SK-N-SH (cell line): ENCODE measurements around the gene TTC6. TPM values are rescaled to one million over a fixed set of nuclear protein-coding genes. Genes with fewer than 3 reads are reported as not detected.

ENCODE experiments used
- CTCF ChIA-PET: fragments of 300-600, 350-600 bp; formaldehyde crosslinking; extraction: SDS; loops from one replicate; lab custom pipeline; 2021; lab: Yijun Ruan, JAX
- POLR2A ChIA-PET: fragments of 350-600 bp; sonication (Branson Sonifier 250); formaldehyde crosslinking; extraction: SDS; loops from one replicate; lab custom pipeline; 2020; ENCODE audit warnings: antibody characterized with exemption, inconsistent platforms; lab: Yijun Ruan, JAX
- DNase-seq: peaks from one replicate; pipeline ENCODE4 v3.0.0; 2012
- H2AFZ ChIP-seq: fragments of 200-600 bp; sonication (generic); 2 replicates; pipeline ENCODE4 v1.8.1; 2016; ENCODE audit warnings: antibody characterized with exemption, mild to moderate bottlenecking, low read depth
- H3F3A ChIP-seq: fragments of 200-600 bp; sonication (generic); replicated peaks from 2 replicates; pipeline ENCODE3; 2016; ENCODE audit warnings: antibody characterized with exemption, mild to moderate bottlenecking; ENCODE audit not compliant: insufficient read depth
- H3K27ac ChIP-seq, 2 experiments: fragments of 200-500 bp in 1 of 2; fragments of 200-600 bp in 1 of 2; sonication (Bioruptor generic) in 1 of 2; sonication (generic), shearing (Covaris generic) in 1 of 2; 2 replicates each; pipeline versions ENCODE4 v1.5.1 to v1.6.1; 2014 to 2016; ENCODE audit warnings: low read depth in 2 of 2, inconsistent platforms in 1 of 2, low read length in 1 of 2, mild to moderate bottlenecking in 1 of 2, mixed read lengths in 1 of 2
- H3K27me3 ChIP-seq: fragments of 200-600 bp; sonication (generic), shearing (Covaris generic); 2 replicates; pipeline ENCODE4 v1.6.1; 2016; ENCODE audit warnings: mixed run types; ENCODE audit not compliant: insufficient read depth
- H3K36me3 ChIP-seq, 2 experiments: fragments of 200-500 bp in 1 of 2; fragments of 200-600 bp in 1 of 2; sonication (Bioruptor generic) in 1 of 2; sonication (generic) in 1 of 2; replicated peaks in 1 of 2; 2 replicates each; pipeline versions ENCODE3 to v1.5.1; 2014 to 2016; ENCODE audit warnings: low read length in 1 of 2, mild to moderate bottlenecking in 1 of 2; ENCODE audit not compliant: insufficient read depth in 2 of 2, control insufficient read depth in 1 of 2
- H3K4me1 ChIP-seq, 2 experiments: fragments of 200-500 bp in 1 of 2; fragments of 200-600 bp in 1 of 2; sonication (Bioruptor generic) in 1 of 2; sonication (generic), shearing (Covaris generic) in 1 of 2; 2 replicates each; pipeline versions ENCODE4 v1.5.1 to v1.6.1; 2014 to 2016; ENCODE audit warnings: low read depth in 1 of 2, low read length in 1 of 2, mixed run types in 1 of 2; ENCODE audit not compliant: insufficient read depth in 2 of 2, control insufficient read depth in 1 of 2
- H3K4me2 ChIP-seq: fragments of 200-600 bp; sonication (generic), shearing (Covaris generic); 2 replicates; pipeline ENCODE4 v1.6.1; 2017; ENCODE audit warnings: mixed run types
- H3K4me3 ChIP-seq, 2 experiments: fragments of 200-500 bp in 1 of 2; fragments of 200-600 bp in 1 of 2; sonication (Bioruptor generic) in 1 of 2; sonication (generic), shearing (Covaris generic) in 1 of 2; 2 replicates each; pipeline versions ENCODE4 v1.5.1 to v1.8.1; 2014 to 2016; ENCODE audit warnings: low read depth in 2 of 2, inconsistent platforms in 1 of 2, low read length in 1 of 2, mild to moderate bottlenecking in 1 of 2, mixed read lengths in 1 of 2, moderate library complexity in 1 of 2
- H3K79me2 ChIP-seq: fragments of 200-600 bp; sonication (generic); 2 replicates; pipeline ENCODE4 v1.8.1; 2017; ENCODE audit warnings: mild to moderate bottlenecking; ENCODE audit not compliant: insufficient read depth
- H3K9ac ChIP-seq: fragments of 200-600 bp; sonication (generic); 2 replicates; pipeline ENCODE4 v1.6.1; 2017; ENCODE audit warnings: mixed run types
- H3K9me2 ChIP-seq: fragments of 200-600 bp; sonication (generic); 2 replicates; pipeline ENCODE4 v1.6.1; 2017; ENCODE audit warnings: mixed run types
- H3K9me3 ChIP-seq: fragments of 200-600 bp; sonication (generic); 2 replicates; pipeline ENCODE4 v1.6.1; 2017; ENCODE audit warnings: mixed run types, mild to moderate bottlenecking, moderate library complexity
- H4K20me1 ChIP-seq: fragments of 200-600 bp; sonication (generic); 2 replicates; pipeline ENCODE4 v1.6.1; 2017; ENCODE audit warnings: mild to moderate bottlenecking, mixed run types; ENCODE audit not compliant: insufficient read depth
- CHD2 ChIP-seq: fragments of 150-350 bp; IDR thresholded peaks from 2 replicates; pipeline ENCODE4 v1.6.1; 2018; ENCODE audit warnings: low read length; ENCODE audit not compliant: partially characterized antibody
- ELF1 ChIP-seq: IDR thresholded peaks from 2 replicates; pipeline ENCODE4 v1.4.0; 2012
- FOSL2 ChIP-seq: IDR thresholded peaks from 2 replicates; pipeline ENCODE4 v1.4.0; 2012; ENCODE audit warnings: low read depth, mild to moderate bottlenecking, moderate library complexity, borderline replicate concordance
- FOXJ3 ChIP-seq: sonication (generic); formaldehyde crosslinking; IDR thresholded peaks from 2 replicates; pipeline ENCODE4 v1.5.1; 2020; ENCODE audit warnings: mild to moderate bottlenecking, missing genetic modification reagents
- GABPA ChIP-seq: IDR thresholded peaks from 2 replicates; pipeline ENCODE4 v1.4.0; 2012; ENCODE audit warnings: low read depth, mild to moderate bottlenecking
- GATA2 ChIP-seq: sonication (generic); formaldehyde crosslinking; IDR thresholded peaks from 2 replicates; pipeline ENCODE4 v1.5.0; 2020; ENCODE audit warnings: mild to moderate bottlenecking, missing genetic modification reagents
- JUND ChIP-seq: IDR thresholded peaks from 2 replicates; pipeline ENCODE4 v1.4.0; 2012
- MEF2A ChIP-seq: IDR thresholded peaks from 2 replicates; pipeline ENCODE4 v1.4.0; 2012; ENCODE audit warnings: low read depth, borderline replicate concordance
- MXI1 ChIP-seq: IDR thresholded peaks from 2 replicates; pipeline ENCODE4 v1.6.1; 2012; ENCODE audit warnings: mild to moderate bottlenecking, low read depth, low read length, improper control_type of control experiment
- PBX3 ChIP-seq: IDR thresholded peaks from 2 replicates; pipeline ENCODE4; 2012
- RFX5 ChIP-seq: IDR thresholded peaks from 2 replicates; pipeline ENCODE4 v1.6.1; 2012; ENCODE audit warnings: mild to moderate bottlenecking, improper control_type of control experiment, low read length
- SMC3 ChIP-seq: IDR thresholded peaks from 2 replicates; pipeline ENCODE4 v1.6.1; 2012; ENCODE audit warnings: low read depth, low read length, improper control_type of control experiment
- TCF12 ChIP-seq: IDR thresholded peaks from 2 replicates; pipeline ENCODE4 v1.4.0; 2012
- TEAD4 ChIP-seq: IDR thresholded peaks from 2 replicates; pipeline ENCODE4 v1.4.0; 2012; ENCODE audit warnings: mild to moderate bottlenecking, borderline replicate concordance; ENCODE audit not compliant: insufficient read depth
- USF1 ChIP-seq: IDR thresholded peaks from 2 replicates; pipeline ENCODE4 v1.4.0; 2012; ENCODE audit warnings: low read depth, borderline replicate concordance
- YY1 ChIP-seq: IDR thresholded peaks from 2 replicates; pipeline ENCODE4 v1.4.0; 2012; ENCODE audit warnings: low read depth, mild to moderate bottlenecking
- WGBS: methylation state at CpG from one replicate; pipeline ENCODE4 v1.1.6; 2017; ENCODE audit warnings: low lambda C conversion rate; 5-methylcytosine and 5-hydroxymethylcytosine counted together
- polyA plus RNA-seq, 3 experiments: library from polyadenylated mRNA; depleted of rRNA; stranded (reverse); fragments of >200 nt; gene quantifications; 2 replicates each; pipeline ENCODE4 v1.2.3, GENCODE V29; 2012
- TF ChIP-seq, protein P1 (sequence below): IDR thresholded peaks from 2 replicates; pipeline ENCODE4 v1.4.0; 2012; ENCODE audit warnings: low read depth, borderline replicate concordance
- TF ChIP-seq, protein P2 (sequence below): IDR thresholded peaks from 2 replicates; pipeline ENCODE4 v1.4.0; 2012; ENCODE audit warnings: low read depth
- TF ChIP-seq, protein P3 (sequence below): IDR thresholded peaks from 2 replicates; pipeline ENCODE4 v1.6.1; 2012; ENCODE audit warnings: mild to moderate bottlenecking, low read depth, low read length, moderate library complexity

Gene TTC6
- not detected in 2 replicates for polyA plus RNA-seq (2012; rRNA removed)
- polyA plus RNA-seq (2012; cell fraction: cytosol; rRNA removed): not detected in 2 replicates
- polyA plus RNA-seq (2012; cell fraction: nucleus; rRNA removed): not detected in 2 replicates

DNA sequence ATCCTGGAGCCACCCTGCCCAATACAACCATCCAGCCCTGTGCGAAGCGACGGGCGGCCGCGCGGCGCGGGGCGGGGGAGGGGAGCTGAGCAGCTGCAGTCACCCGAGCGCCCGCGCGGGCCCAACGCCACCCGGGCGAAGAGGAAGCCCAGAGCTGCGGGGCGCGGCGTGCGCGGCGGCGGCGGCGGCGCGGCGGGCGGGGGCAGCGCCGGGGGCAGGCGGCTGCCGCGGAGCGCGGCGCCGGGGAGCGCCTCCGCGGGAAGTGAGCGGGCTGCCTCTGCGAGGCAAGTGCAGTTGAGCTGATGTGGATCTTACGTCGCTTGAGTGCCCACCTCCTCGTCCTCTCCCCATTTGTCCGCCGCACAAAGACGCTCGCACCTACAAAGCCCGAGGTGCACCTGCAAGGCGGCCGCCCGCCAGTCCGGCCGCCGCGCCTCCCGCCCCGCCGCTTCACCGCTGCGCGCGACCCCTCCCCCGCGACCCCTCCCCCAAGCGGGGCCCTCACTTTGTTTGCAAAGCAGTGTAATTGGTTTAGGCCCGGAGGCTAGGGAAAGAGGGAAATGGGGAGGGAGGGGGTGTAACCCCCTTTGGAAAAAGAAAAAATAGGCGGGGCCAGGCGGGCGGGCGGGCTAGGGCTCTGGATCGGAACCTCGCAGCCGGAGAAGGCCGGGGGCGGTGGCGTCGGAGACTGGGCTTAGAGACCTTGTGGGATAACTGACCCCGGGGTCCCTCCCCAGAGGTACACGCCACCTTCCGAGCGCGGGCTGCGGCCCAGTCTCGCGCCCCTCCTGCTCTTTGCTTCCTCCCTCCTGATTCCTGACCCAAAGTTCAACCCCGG, at the start of gene TTC6, which contains the start of gene FOXA1:
Gene TTC6, plus strand, starts transcription at position 659 of the 838 bp plus-strand sequence. CDS start 26,436 bp downstream, outside the sequence.
Gene FOXA1, minus strand, starts transcription at position 279 of the 838 bp plus-strand sequence. Its CDS starts 277 bp downstream, at position 2.
- H3K4me2 ChIP-seq: peak within 1 kb of the TSS; percentile 52
- no peaks in the 10 kb centered on the region for H3K79me2 ChIP-seq
- H3K27me3 ChIP-seq: peaks cover 28% of the 10 kb centered on the region
- ChIA-PET CTCF (no interaction called here), POLR2A (no interaction called here)
- H2AFZ ChIP-seq: no peak within 1 kb of the TSS
- peak; percentile 40 for DNase-seq
- no peaks in the 10 kb centered on the region for H3K4me1 ChIP-seq
- H3K9me3 ChIP-seq: no peaks in the 10 kb centered on the region
- H4K20me1 ChIP-seq: no peaks in the 10 kb centered on the region
- no peaks in the 10 kb centered on the region for H3F3A ChIP-seq
- peak within 1 kb of the TSS; percentile 26 to 57; a peak in 2 of 4 replicates for H3K4me3 ChIP-seq
- no peaks in the 10 kb centered on the region for H3K9me2 ChIP-seq
- no peak within 1 kb of the TSS for H3K27ac ChIP-seq
- no peak for TF ChIP-seq GABPA
- no peak for TF ChIP-seq JUND
- no peak for TF ChIP-seq SMC3
- TF ChIP-seq, protein P1, sequence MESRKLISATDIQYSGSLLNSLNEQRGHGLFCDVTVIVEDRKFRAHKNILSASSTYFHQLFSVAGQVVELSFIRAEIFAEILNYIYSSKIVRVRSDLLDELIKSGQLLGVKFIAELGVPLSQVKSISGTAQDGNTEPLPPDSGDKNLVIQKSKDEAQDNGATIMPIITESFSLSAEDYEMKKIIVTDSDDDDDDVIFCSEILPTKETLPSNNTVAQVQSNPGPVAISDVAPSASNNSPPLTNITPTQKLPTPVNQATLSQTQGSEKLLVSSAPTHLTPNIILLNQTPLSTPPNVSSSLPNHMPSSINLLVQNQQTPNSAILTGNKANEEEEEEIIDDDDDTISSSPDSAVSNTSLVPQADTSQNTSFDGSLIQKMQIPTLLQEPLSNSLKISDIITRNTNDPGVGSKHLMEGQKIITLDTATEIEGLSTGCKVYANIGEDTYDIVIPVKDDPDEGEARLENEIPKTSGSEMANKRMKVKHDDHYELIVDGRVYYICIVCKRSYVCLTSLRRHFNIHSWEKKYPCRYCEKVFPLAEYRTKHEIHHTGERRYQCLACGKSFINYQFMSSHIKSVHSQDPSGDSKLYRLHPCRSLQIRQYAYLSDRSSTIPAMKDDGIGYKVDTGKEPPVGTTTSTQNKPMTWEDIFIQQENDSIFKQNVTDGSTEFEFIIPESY: no peak
- TF ChIP-seq, protein P2, sequence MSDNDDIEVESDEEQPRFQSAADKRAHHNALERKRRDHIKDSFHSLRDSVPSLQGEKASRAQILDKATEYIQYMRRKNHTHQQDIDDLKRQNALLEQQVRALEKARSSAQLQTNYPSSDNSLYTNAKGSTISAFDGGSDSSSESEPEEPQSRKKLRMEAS: no peak
- no peak for TF ChIP-seq PBX3
- TF ChIP-seq GATA2 (CRISPR knock-in tag): no peak
- TF ChIP-seq MXI1: no peak
- no peak for TF ChIP-seq MEF2A
- TF ChIP-seq, protein P3, sequence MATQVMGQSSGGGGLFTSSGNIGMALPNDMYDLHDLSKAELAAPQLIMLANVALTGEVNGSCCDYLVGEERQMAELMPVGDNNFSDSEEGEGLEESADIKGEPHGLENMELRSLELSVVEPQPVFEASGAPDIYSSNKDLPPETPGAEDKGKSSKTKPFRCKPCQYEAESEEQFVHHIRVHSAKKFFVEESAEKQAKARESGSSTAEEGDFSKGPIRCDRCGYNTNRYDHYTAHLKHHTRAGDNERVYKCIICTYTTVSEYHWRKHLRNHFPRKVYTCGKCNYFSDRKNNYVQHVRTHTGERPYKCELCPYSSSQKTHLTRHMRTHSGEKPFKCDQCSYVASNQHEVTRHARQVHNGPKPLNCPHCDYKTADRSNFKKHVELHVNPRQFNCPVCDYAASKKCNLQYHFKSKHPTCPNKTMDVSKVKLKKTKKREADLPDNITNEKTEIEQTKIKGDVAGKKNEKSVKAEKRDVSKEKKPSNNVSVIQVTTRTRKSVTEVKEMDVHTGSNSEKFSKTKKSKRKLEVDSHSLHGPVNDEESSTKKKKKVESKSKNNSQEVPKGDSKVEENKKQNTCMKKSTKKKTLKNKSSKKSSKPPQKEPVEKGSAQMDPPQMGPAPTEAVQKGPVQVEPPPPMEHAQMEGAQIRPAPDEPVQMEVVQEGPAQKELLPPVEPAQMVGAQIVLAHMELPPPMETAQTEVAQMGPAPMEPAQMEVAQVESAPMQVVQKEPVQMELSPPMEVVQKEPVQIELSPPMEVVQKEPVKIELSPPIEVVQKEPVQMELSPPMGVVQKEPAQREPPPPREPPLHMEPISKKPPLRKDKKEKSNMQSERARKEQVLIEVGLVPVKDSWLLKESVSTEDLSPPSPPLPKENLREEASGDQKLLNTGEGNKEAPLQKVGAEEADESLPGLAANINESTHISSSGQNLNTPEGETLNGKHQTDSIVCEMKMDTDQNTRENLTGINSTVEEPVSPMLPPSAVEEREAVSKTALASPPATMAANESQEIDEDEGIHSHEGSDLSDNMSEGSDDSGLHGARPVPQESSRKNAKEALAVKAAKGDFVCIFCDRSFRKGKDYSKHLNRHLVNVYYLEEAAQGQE: no peak
- no peak for TF ChIP-seq CHD2
- no peak for TF ChIP-seq TCF12
- TF ChIP-seq ELF1: no peak
- no peak for TF ChIP-seq USF1
- no peak for TF ChIP-seq FOXJ3
- no peak for TF ChIP-seq FOSL2
- no peak for TF ChIP-seq YY1
- no peak for TF ChIP-seq TEAD4
- TF ChIP-seq RFX5: no peak
- no peaks in the 10 kb centered on the region for H3K36me3 ChIP-seq
- H3K9ac ChIP-seq: no peak within 1 kb of the TSS
- WGBS: 0% methylated on average over 7 of the region's 92 CpGs
